Lung (tissue), 12 donors: ENCODE measurements around the gene LGR6. TPM values are rescaled to one million over a fixed set of nuclear protein-coding genes. Genes with fewer than 3 reads are reported as not detected.
"Not testable (repeated sequence)": the region's sequence is repeated elsewhere in the genome, so short reads cannot be mapped to it uniquely, and the experiment has no call there.

Experiments used
- ATAC-seq: fragments of 200-7000 bp; cut with Tn5 transposase; one replicate; pipeline ENCODE4 v1.9.1; 2020; ENCODE audit warnings: moderate number of reproducible peaks; ENCODE audit not compliant: insufficient read depth, low FRiP score
- DNase-seq, 3 donors: peaks; one replicate each; pipeline ENCODE4 v3.0.0-alpha.2; 2013 to 2017
- H3K27ac ChIP-seq, 2 donors: one replicate each; pipeline ENCODE4 v1.5.1; 2013; ENCODE audit warnings: mild to moderate bottlenecking in 2 of 2, moderate library complexity in 2 of 2, control low read depth in 1 of 2, inconsistent platforms in 1 of 2, low read depth in 1 of 2, low read length in 1 of 2
- H3K27me3 ChIP-seq, 3 donors: one replicate each; pipeline ENCODE4 v1.5.1; 2013; ENCODE audit warnings: low read length in 2 of 3; ENCODE audit not compliant: control insufficient read depth in 3 of 3, insufficient read depth in 3 of 3
- H3K36me3 ChIP-seq, 4 donors: one replicate each; pipeline ENCODE4 v1.5.1; 2013; ENCODE audit warnings: low read length in 4 of 4, mild to moderate bottlenecking in 1 of 4, moderate library complexity in 1 of 4; ENCODE audit not compliant: control insufficient read depth in 4 of 4, insufficient read depth in 4 of 4
- H3K4me1 ChIP-seq, 5 donors: one replicate each; pipeline ENCODE4 v1.5.1; 2013; ENCODE audit warnings: low read length in 5 of 5, mild to moderate bottlenecking in 2 of 5, moderate library complexity in 1 of 5; ENCODE audit not compliant: control insufficient read depth in 5 of 5, insufficient read depth in 5 of 5
- H3K4me3 ChIP-seq: one replicate; pipeline ENCODE4 v1.5.1; 2013; ENCODE audit warnings: mild to moderate bottlenecking, control low read depth, moderate library complexity
- H3K9ac ChIP-seq, 2 donors: one replicate each; pipeline ENCODE4 v1.5.1; 2013; ENCODE audit warnings: low read length in 2 of 2, control low read depth in 1 of 2; ENCODE audit not compliant: insufficient read depth in 1 of 2
- H3K9me3 ChIP-seq, 4 donors: one replicate each; pipeline ENCODE4 v1.5.1; 2013; ENCODE audit warnings: low read length in 3 of 4, mild to moderate bottlenecking in 1 of 4, moderate library complexity in 1 of 4; ENCODE audit not compliant: control insufficient read depth in 4 of 4, insufficient read depth in 3 of 4
- CTCF ChIP-seq: IDR thresholded peaks from 2 replicates; pipeline ENCODE4 v1.5.1; 2012; ENCODE audit warnings: mild to moderate bottlenecking; ENCODE audit errors: control extremely low read depth, extremely low read depth
- WGBS, 2 donors: extraction: QIAGEN DNeasy Blood & Tissue Kit; methylation state at CpG; one replicate each; pipeline ENCODE4 v1.1.7; 2013; 5-methylcytosine and 5-hydroxymethylcytosine counted together
- polyA plus RNA-seq, 2 donors: library from polyadenylated mRNA; stranded (reverse); fragments of 200-250 nt; gene quantifications; one replicate each; pipeline ENCODE4 v1.2.1, GENCODE V29; 2013
- total RNA-seq, 2 donors: library from RNA; depleted of rRNA in 1 of 2; stranded (reverse); fragments of >200 nt in 1 of 2; gene quantifications; one replicate each; pipeline ENCODE4 v1.2.1, GENCODE V29; 2014 to 2021
- donor health status: control.
- donor health status: control.
- donor health status: Bipolar disorder and iron deficiency.
- donor health status: healthy.
- donor health status: DM: yes; HTN: yes; CAD: no.

LGR6 gene
- total and polyA plus RNA-seq, 4 donors = 0.57 to 4.1 (median 1.3) TPM

- H3K27ac ChIP-seq = no peak overlapping the region
Observed at GRCh38 chr1:202259705-202260104, 66.1 kb downstream of the LGR6 start.

GRCh38 chr1:202261209-202261958, 67.8 kb downstream of the LGR6 start:
- not testable (repeated sequence) for H3K27ac ChIP-seq, H3K4me1 ChIP-seq, H3K4me3 ChIP-seq, ATAC-seq, DNase-seq, H3K36me3 ChIP-seq, H3K9ac ChIP-seq, H3K9me3 ChIP-seq
- H3K27me3 ChIP-seq = peaks cover 0 to 32% (median 4%) of the 10 kb centered on the region in 3 donors
- 93 to 100% methylated on average over 1 to 3 of the region's 4 CpGs for WGBS, 2 donors

More at GRCh38 chr1:202259705-202260104, 66.1 kb downstream of the LGR6 start:
- peaks cover 0 to 20% (median 4%) of the 10 kb centered on the region in 3 donors for H3K27me3 ChIP-seq
- no peaks in the 10 kb centered on the region for H3K4me1 ChIP-seq
- H3K4me3 ChIP-seq = no peak overlapping the region
- no peak for ATAC-seq
- TF ChIP-seq CTCF = no peak
- 76 to 90% methylated on average over 7 of the region's 7 CpGs for WGBS, 2 donors
- DNase-seq = no peak
- H3K9me3 ChIP-seq = no peaks in the 10 kb centered on the region
- no peaks in the 10 kb centered on the region for H3K36me3 ChIP-seq
- H3K9ac ChIP-seq = no peak overlapping the region

- Histone ChIP-seq H3K4me1 (no peaks in the 10 kb centered on the region), H3K27ac (no peak overlapping the region), H3K9me3 (no peaks in the 10 kb centered on the region), H3K36me3 (no peaks in the 10 kb centered on the region), H3K4me3 (no peak overlapping the region), H3K9ac (no peak overlapping the region), H3K27me3 (peaks cover 0 to 33% (median 4%) of the 10 kb centered on the region in 3 donors)
- DNase-seq (no peak), ATAC-seq (no peak)
- 68 to 87% methylated on average over 2 of the region's 2 CpGs for WGBS, 2 donors
- no peak for TF ChIP-seq CTCF
Observed at GRCh38 chr1:202263628-202264027, 70.0 kb downstream of the LGR6 start.

GRCh38 chr1:202264300-202264699, 70.7 kb downstream of the LGR6 start:
- Histone ChIP-seq H3K27ac (no peak overlapping the region), H3K27me3 (peaks cover 0 to 30% (median 4%) of the 10 kb centered on the region in 3 donors), H3K36me3 (no peaks in the 10 kb centered on the region), H3K9me3 (no peaks in the 10 kb centered on the region), H3K4me3 (no peak overlapping the region), H3K4me1 (no peaks in the 10 kb centered on the region), H3K9ac (no peak overlapping the region)
- DNase-seq = no peak
- TF ChIP-seq CTCF = no peak
- ATAC-seq = no peak
- WGBS, 2 donors = 27 to 54% methylated on average over 6 of the region's 6 CpGs
